Right cardiac atrium (tissue), 5 donors: ENCODE results near the gene CCDC117. TPM values are rescaled to one million over a fixed set of nuclear protein-coding genes. Genes with fewer than 3 reads are reported as not detected.

Source experiments
- ATAC-seq, 2 donors: fragments of 200-7000 bp; cut with Tn5 transposase; one replicate each; pipeline versions ENCODE4 v1.8.0 to v1.9.1; 2020; ENCODE audit warnings: moderate library complexity in 2 of 2, mild to moderate bottlenecking in 1 of 2
- DNase-seq, 3 donors: peaks; one replicate each; pipeline ENCODE4 v3.0.0-alpha.2; 2020
- H3K27ac ChIP-seq: one replicate; pipeline ENCODE4 v1.5.1; 2013; ENCODE audit warnings: mild to moderate bottlenecking, low read length, control low read depth, moderate library complexity
- H3K27me3 ChIP-seq: one replicate; pipeline ENCODE4 v1.6.1; 2013; ENCODE audit not compliant: control insufficient read depth, insufficient read depth
- H3K4me1 ChIP-seq: one replicate; pipeline ENCODE4 v1.6.1; 2013; ENCODE audit warnings: low read length; ENCODE audit not compliant: control insufficient read depth, insufficient read depth
- H3K4me3 ChIP-seq: one replicate; pipeline ENCODE4 v1.5.1; 2013; ENCODE audit warnings: low read length, control low read depth
- H3K9me3 ChIP-seq: one replicate; pipeline ENCODE4 v1.6.1; 2013; ENCODE audit warnings: low read length; ENCODE audit not compliant: control insufficient read depth
- WGBS: extraction: QIAGEN DNeasy Blood & Tissue Kit; methylation state at CpG from one replicate; pipeline ENCODE4 v1.1.7; 2013; 5-methylcytosine and 5-hydroxymethylcytosine counted together
- intact Hi-C, 4 donors: fragments of 100-400 bp; cut with DNase I; formaldehyde crosslinking; loops; one replicate each; pipeline versions ENCODE4 v1.11.0 to v1.14.0; 2022 to 2023
- polyA plus RNA-seq: library from polyadenylated mRNA; stranded (reverse); fragments of 200-250 nt; gene quantifications from one replicate; pipeline ENCODE4 v1.2.3, GENCODE V29; 2013
- total RNA-seq, 4 donors: library from RNA; stranded (reverse); fragmentation: NEBNext Ultra II Directional; extraction: Animal tissue kit (Norgen Biotek cat#: 25700); gene quantifications; one replicate each; pipeline ENCODE4 v1.2.1, GENCODE V29; 2021
- donor health status: healthy with polysubstance abuse.
- donor health status: DM: no; HTN: yes; CAD: no.
- donor health status: DM: no; HTN: no; CAD: no.
- donor health status: DM: no; HTN: yes; CAD: no; lungs with severe emphysema.
- donor health status: DM: yes; HTN: yes; CAD: no.

CCDC117 gene
- total and polyA plus RNA-seq, 5 donors: 6.6 to 14.0 (median 13.3) TPM

GRCh38 chr22:28831140-28832072, 58.9 kb downstream of the CCDC117 start:
- DNase-seq (no peak), ATAC-seq (no peak)
- H3K9me3 ChIP-seq: no peaks in the 10 kb centered on the region
- H3K27me3 ChIP-seq: no peaks in the 10 kb centered on the region
- H3K4me1 ChIP-seq: no peaks in the 10 kb centered on the region
- no peak overlapping the region for H3K27ac ChIP-seq
- WGBS: 87% methylated on average over 7 of the region's 7 CpGs
- no peak overlapping the region for H3K4me3 ChIP-seq
- intact Hi-C loops: loop anchor here in 2 of 4 donors (5.0 to 10.0 kb wide), 2 partner anchors 229 to 777 kb away; no protein-coding TSS in a partner anchor

DNA sequence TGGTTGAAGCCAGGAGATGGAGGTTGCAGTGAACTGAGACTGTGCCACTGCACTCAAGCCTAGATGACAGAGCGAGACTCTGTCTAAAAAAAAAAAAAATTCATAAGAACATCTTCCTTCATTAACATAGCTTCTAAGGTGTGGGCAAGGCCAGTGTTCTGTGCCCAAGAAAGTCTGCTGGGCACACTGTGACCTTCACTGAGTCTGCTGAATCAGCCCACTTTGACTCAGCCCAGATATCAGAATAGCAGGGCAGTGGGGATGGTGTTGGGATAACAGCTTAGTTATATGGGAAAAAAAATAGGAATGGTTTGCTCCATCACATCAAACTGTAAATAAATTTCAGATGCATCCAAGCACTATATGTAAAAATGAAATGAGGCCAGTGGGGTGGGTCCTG, 60.2 kb downstream of the CCDC117 start:
- intact Hi-C loops: loop anchor here in 2 of 4 donors (5.0 to 10.0 kb wide), 2 partner anchors 230 to 778 kb away; no protein-coding TSS in a partner anchor
- 98% methylated on average over 1 of the region's 1 CpG for WGBS

GRCh38 chr22:28833276-28833923, 60.9 kb downstream of the CCDC117 start:
- no peak overlapping the region for H3K4me3 ChIP-seq
- no peaks in the 10 kb centered on the region for H3K4me1 ChIP-seq
- WGBS: 88% methylated on average over 3 of the region's 3 CpGs
- no peaks in the 10 kb centered on the region for H3K9me3 ChIP-seq
- H3K27ac ChIP-seq: no peak overlapping the region
- intact Hi-C loops: loop anchor here in 2 of 4 donors (5.0 to 10.0 kb wide), 2 partner anchors 231 to 779 kb away; no protein-coding TSS in a partner anchor
- DNase-seq: no peak
- ATAC-seq: no peak
- H3K27me3 ChIP-seq: no peaks in the 10 kb centered on the region

More for the DNA sequence above, 60.2 kb downstream of the CCDC117 start:
- Histone ChIP-seq H3K4me1 (no peaks in the 10 kb centered on the region), H3K27ac (no peak overlapping the region), H3K4me3 (no peak overlapping the region), H3K9me3 (no peaks in the 10 kb centered on the region), H3K27me3 (no peaks in the 10 kb centered on the region)
- DNase-seq (no peak), ATAC-seq (no peak)

- Histone ChIP-seq H3K27me3 (no peaks in the 10 kb centered on the region), H3K9me3 (no peaks in the 10 kb centered on the region), H3K4me1 (no peaks in the 10 kb centered on the region), H3K27ac (no peak overlapping the region), H3K4me3 (no peak overlapping the region)
- ATAC-seq (peak in 1 of 2 donors; percentile 15), DNase-seq (no peak)
- intact Hi-C loops: loop anchor here in 1 of 4 donors (10.0 kb wide), 1 partner anchor 781 kb away; no protein-coding TSS in a partner anchor
- 88% methylated on average over 11 of the region's 11 CpGs for WGBS
These were observed 63.2 kb downstream of the CCDC117 start for GRCh38 chr22:28835630-28836189.

GRCh38 chr22:28837640-28838039, 65.1 kb downstream of the CCDC117 start:
- ATAC-seq: no peak

More at GRCh38 chr22:28837640-28838039, 65.1 kb downstream of the CCDC117 start:
- Histone ChIP-seq H3K27me3 (no peaks in the 10 kb centered on the region), H3K9me3 (no peaks in the 10 kb centered on the region), H3K27ac (no peak overlapping the region), H3K4me3 (no peak overlapping the region), H3K4me1 (no peaks in the 10 kb centered on the region)
- intact Hi-C loops: loop anchor here in 1 of 4 donors (10.0 kb wide), 1 partner anchor 783 kb away; no protein-coding TSS in a partner anchor
- 88% methylated on average over 6 of the region's 6 CpGs for WGBS
- DNase-seq: no peak

Other genes with a start within 250 kb of the CCDC117 start
- 10 to 100 TPM; 18.7 to 21.1 (median 19.0) TPM for gene TTC28, start 92.9 kb upstream of the CCDC117 start, total RNA-seq
- 5.7 TPM for gene TTC28, start 92.9 kb upstream of the CCDC117 start, polyA plus RNA-seq
- 10 to 100 TPM in 1 of 4 donors, 1 to 10 TPM in 3; 2.3 to 12.6 (median 4.5) TPM for gene CHEK2, start 30.9 kb upstream of the CCDC117 start, total RNA-seq
- gene CHEK2, start 30.9 kb upstream of the CCDC117 start, polyA plus RNA-seq: 4.1 TPM
- 10 to 100 TPM in 1 of 4 donors, 1 to 10 TPM in 3; 7.5 to 11.0 (median 9.0) TPM for gene HSCB, start 30.7 kb upstream of the CCDC117 start, total RNA-seq
- 16.3 TPM for gene HSCB, start 30.7 kb upstream of the CCDC117 start, polyA plus RNA-seq
- gene XBP1, start 27.9 kb downstream of the CCDC117 start, total RNA-seq: 100 to 1,000 TPM in 1 of 4 donors, 10 to 100 TPM in 3; 53.0 to 140 (median 84.0) TPM
- gene XBP1, start 27.9 kb downstream of the CCDC117 start, polyA plus RNA-seq: 53.1 TPM
- gene ZNRF3, start 110.9 kb downstream of the CCDC117 start, total RNA-seq: 1 to 10 TPM; 8.4 to 9.4 (median 8.8) TPM
- gene ZNRF3, start 110.9 kb downstream of the CCDC117 start, polyA plus RNA-seq: 4.0 TPM